H9 (cell line): ENCODE measurements around the gene ARHGDIA. TPM values are rescaled to one million over a fixed set of nuclear protein-coding genes. Genes with fewer than 3 reads are reported as not detected.

Experiments
- DNase-seq: peaks from one replicate; pipeline ENCODE4 v3.0.0-alpha.2; 2017
- H2AFZ ChIP-seq: one replicate; pipeline ENCODE4 v1.6.1; 2013; ENCODE audit warnings: mild to moderate bottlenecking, low read length, control low read depth, moderate library complexity
- H2AK5ac ChIP-seq: 2 replicates; pipeline ENCODE4 v1.6.1; 2013; ENCODE audit warnings: low read length, control low read depth, mixed read lengths; ENCODE audit not compliant: insufficient read length
- H2BK120ac ChIP-seq: one replicate; pipeline ENCODE4 v1.6.1; 2013; ENCODE audit warnings: low read depth, mild to moderate bottlenecking, low read length, control low read depth, inconsistent platforms; ENCODE audit not compliant: poor library complexity, severe bottlenecking
- H2BK12ac ChIP-seq: 2 replicates; pipeline ENCODE4 v1.6.1; 2013; ENCODE audit warnings: low read length, control low read depth, mixed read lengths, low read depth; ENCODE audit not compliant: insufficient read length
- H2BK15ac ChIP-seq: 2 replicates; pipeline ENCODE4 v1.6.1; 2013; ENCODE audit warnings: low read depth, low read length, control low read depth
- H2BK20ac ChIP-seq: one replicate; pipeline ENCODE4 v1.6.1; 2013; ENCODE audit warnings: low read depth, mild to moderate bottlenecking, low read length, control low read depth, inconsistent platforms; ENCODE audit not compliant: poor library complexity, severe bottlenecking
- H2BK5ac ChIP-seq: 2 replicates; pipeline ENCODE4 v1.6.1; 2013; ENCODE audit warnings: low read length, control low read depth, mixed read lengths; ENCODE audit not compliant: insufficient read length
- H3K14ac ChIP-seq: 2 replicates; pipeline ENCODE4 v1.6.1; 2013; ENCODE audit warnings: low read length, control low read depth; ENCODE audit not compliant: insufficient read depth
- H3K18ac ChIP-seq: 2 replicates; pipeline ENCODE4 v1.6.1; 2013; ENCODE audit warnings: low read depth, mild to moderate bottlenecking, mixed read lengths, low read length, control low read depth; ENCODE audit not compliant: insufficient read length
- H3K23ac ChIP-seq: 2 replicates; pipeline ENCODE4 v1.6.1; 2013; ENCODE audit warnings: low read length, control low read depth, mixed read lengths, low read depth; ENCODE audit not compliant: insufficient read length
- H3K23me2 ChIP-seq: 2 replicates; pipeline ENCODE4 v1.6.1; 2013; ENCODE audit warnings: low read depth, mild to moderate bottlenecking, mixed read lengths, low read length, control low read depth; ENCODE audit not compliant: insufficient read length, poor library complexity, severe bottlenecking
- H3K27ac ChIP-seq: 2 replicates; pipeline ENCODE4 v1.5.1; 2013; ENCODE audit warnings: low read length, control low read depth, mixed read lengths, low read depth; ENCODE audit not compliant: insufficient read length
- H3K27me3 ChIP-seq: 2 replicates; pipeline ENCODE4 v1.6.1; 2013; ENCODE audit warnings: low read length, control low read depth, inconsistent platforms; ENCODE audit not compliant: insufficient read depth
- H3K4ac ChIP-seq: 2 replicates; pipeline ENCODE4 v1.6.1; 2013; ENCODE audit warnings: low read depth, mild to moderate bottlenecking, control low read depth, inconsistent platforms, low read length, moderate library complexity
- H3K4me1 ChIP-seq: 2 replicates; pipeline ENCODE4 v1.6.1; 2013; ENCODE audit warnings: low read length, control low read depth, inconsistent platforms; ENCODE audit not compliant: insufficient read depth
- H3K4me2 ChIP-seq: 2 replicates; pipeline ENCODE4 v1.6.1; 2013; ENCODE audit warnings: low read length, control low read depth, mixed read lengths; ENCODE audit not compliant: insufficient read length, insufficient read depth
- H3K56ac ChIP-seq: 2 replicates; pipeline ENCODE4 v1.6.1; 2013; ENCODE audit warnings: low read depth, mild to moderate bottlenecking, mixed read lengths, low read length, control low read depth; ENCODE audit not compliant: insufficient read length
- H3K79me1 ChIP-seq: 2 replicates; pipeline ENCODE4 v1.6.1; 2013; ENCODE audit warnings: low read depth, mild to moderate bottlenecking, moderate library complexity, low read length, control low read depth, inconsistent platforms; ENCODE audit not compliant: insufficient read depth, poor library complexity, severe bottlenecking
- H3K79me2 ChIP-seq: 2 replicates; pipeline ENCODE4 v1.6.1; 2013; ENCODE audit warnings: low read length, control low read depth, inconsistent platforms; ENCODE audit not compliant: insufficient read depth
- H3K9ac ChIP-seq: 2 replicates; pipeline ENCODE4 v1.6.1; 2013; ENCODE audit warnings: low read length, control low read depth, mixed read lengths; ENCODE audit not compliant: insufficient read length; ENCODE audit errors: extremely low read depth
- H3K9me3 ChIP-seq: one replicate; pipeline ENCODE4 v1.6.1; 2013; ENCODE audit warnings: low read depth, low read length, inconsistent platforms; ENCODE audit not compliant: control insufficient read depth
- H3T11ph ChIP-seq: one replicate; pipeline ENCODE4 v1.6.1; 2013; ENCODE audit warnings: mild to moderate bottlenecking, low read length, control low read depth, inconsistent platforms
- H4K20me1 ChIP-seq: one replicate; pipeline ENCODE4 v1.6.1; 2013; ENCODE audit not compliant: control insufficient read depth, insufficient read length, insufficient read depth
- H4K5ac ChIP-seq: 2 replicates; pipeline ENCODE4 v1.6.1; 2013; ENCODE audit warnings: low read depth, mild to moderate bottlenecking, mixed read lengths, low read length, control low read depth; ENCODE audit not compliant: insufficient read length
- H4K8ac ChIP-seq: replicated peaks from 2 replicates; pipeline ENCODE4 v1.6.1; 2013; ENCODE audit warnings: low read length, control low read depth, mixed read lengths, low read depth; ENCODE audit not compliant: insufficient read length
- H4K91ac ChIP-seq: 2 replicates; pipeline ENCODE4 v1.6.1; 2013; ENCODE audit warnings: low read depth, mild to moderate bottlenecking, moderate library complexity, mixed read lengths, low read length, control low read depth; ENCODE audit not compliant: insufficient read length
- H3K27ac Mint-ChIP-seq, 3 experiments: 2 replicates in 2 of 3; 3 replicates in 1 of 3; pipeline ENCODE4 v1.8.0; 2020 to 2021; ENCODE audit warnings: mixed read lengths in 3 of 3, mild to moderate bottlenecking in 1 of 3, moderate library complexity in 1 of 3
- H3K27me3 Mint-ChIP-seq: 2 replicates; pipeline ENCODE4 v1.8.0; 2021; ENCODE audit warnings: low read depth, mild to moderate bottlenecking, moderate library complexity, mixed read lengths
- H3K36me3 Mint-ChIP-seq, 3 experiments: 2 replicates in 2 of 3; 3 replicates in 1 of 3; pipeline ENCODE4 v1.8.0; 2020 to 2021; ENCODE audit warnings: low read depth in 3 of 3, mixed read lengths in 3 of 3; ENCODE audit not compliant: insufficient read depth in 1 of 3
- H3K4me1 Mint-ChIP-seq, 2 experiments: 2 replicates each; pipeline ENCODE4 v1.8.0; 2020; ENCODE audit warnings: mixed read lengths in 2 of 2
- H3K4me3 Mint-ChIP-seq, 2 experiments: 2 replicates in 1 of 2; 3 replicates in 1 of 2; pipeline ENCODE4 v1.8.0; 2020 to 2021; ENCODE audit warnings: mild to moderate bottlenecking in 2 of 2, mixed read lengths in 2 of 2, moderate library complexity in 1 of 2
- H3K9me3 Mint-ChIP-seq, 2 experiments: 2 replicates in 1 of 2; 3 replicates in 1 of 2; pipeline ENCODE4 v1.8.0; 2020; ENCODE audit warnings: mild to moderate bottlenecking in 2 of 2, mixed read lengths in 2 of 2, moderate library complexity in 1 of 2
- CTCF ChIP-seq: fragments of 200-600 bp; sonication (generic); conservative IDR thresholded peaks from 3 replicates; pipeline ENCODE4 v1.8.0; 2021; ENCODE audit warnings: antibody characterized with exemption, mild to moderate bottlenecking
- WGBS: extraction: QIAGEN DNeasy Blood & Tissue Kit; methylation state at CpG from one replicate; pipeline ENCODE4 v1.1.7; 2013; ENCODE audit warnings: missing lambda C conversion rate, low lambda C conversion rate, mixed read lengths; ENCODE audit not compliant: insufficient read length; ENCODE audit errors: extremely low coverage; 5-methylcytosine and 5-hydroxymethylcytosine counted together
- total RNA-seq: library from RNA; stranded (reverse); gene quantifications from 2 replicates; pipeline ENCODE4 v1.2.1, GENCODE V29; 2021

ARHGDIA gene
- total RNA-seq, 1 experiment from 2014 or later, result 247 TPM

- peaks cover 0 to 3% of the 10 kb centered on the region in 2 experiments; a peak in 2 of 4 replicates for H3K4me1 Mint-ChIP-seq
- Histone ChIP-seq H3K79me1 (no peaks in the 10 kb centered on the region), H2AK5ac (no peak overlapping the region), H2BK120ac (no peak overlapping the region), H3K9me3 (no peaks in the 10 kb centered on the region), H3K56ac (no peak overlapping the region), H3K14ac (no peak overlapping the region), H3K27ac (no peak overlapping the region), H3K4me2 (no peak overlapping the region), H3K23me2 (peaks cover 11% of the 10 kb centered on the region), H4K91ac (no peak overlapping the region), H3K4ac (no peak overlapping the region), H3K4me1 (no peaks in the 10 kb centered on the region), H4K5ac (no peak overlapping the region), H3K18ac (no peak overlapping the region), H3K79me2 (no peaks in the 10 kb centered on the region), H4K20me1 (no peaks in the 10 kb centered on the region), H2BK12ac (no peak overlapping the region), H3K27me3 (no peaks in the 10 kb centered on the region; the same call in 1 of the 2 replicates), H2BK15ac (no peak overlapping the region; the same call in 1 of the 2 replicates), H3K23ac (no peak overlapping the region), H3K9ac (no peak overlapping the region), H2BK20ac (no peak overlapping the region), H2AFZ (no peak overlapping the region), H4K8ac (no peak overlapping the region), H3T11ph (no peak overlapping the region), H2BK5ac (no peak overlapping the region)
- 0 out of 7 replicates have a peak overlapping the region, but pooled peaks of 1 of the 3 experiments have one; percentile 51 for H3K27ac Mint-ChIP-seq
- H3K36me3 Mint-ChIP-seq, result peaks cover 9 to 40% (median 29%) of the 10 kb centered on the region in 3 experiments; a peak in 6 of 7 replicates
- H3K4me3 Mint-ChIP-seq, result no peak overlapping the region
- peak; percentile 38 for DNase-seq
- peaks cover 11% of the 10 kb centered on the region for H3K27me3 Mint-ChIP-seq
- WGBS, result no CpG with 5 or more reads among the region's 18 CpGs
- H3K9me3 Mint-ChIP-seq, result no peaks in the 10 kb centered on the region
- no peak for TF ChIP-seq CTCF
Measured at GRCh38 chr17:81900181-81900820, 29.2 kb upstream of the ARHGDIA start.
